Effector CD4-positive, alpha-beta T cell (primary cell): ENCODE results near the gene FHIT.

Experiments used
- DNase-seq: peaks from one replicate; pipeline ENCODE4 v3.0.0-alpha.2; 2020

The FHIT gene

GRCh38 chr3:59886790-59887189, 1364.5 kb downstream of the FHIT start:
- DNase-seq: no peak

GRCh38 chr3:59885899-59886400, 1365.3 kb downstream of the FHIT start:
- DNase-seq: no peak

GRCh38 chr3:59885101-59885500, 1366.2 kb downstream of the FHIT start:
- no peak for DNase-seq

GRCh38 chr3:59884409-59884808, 1366.8 kb downstream of the FHIT start:
- DNase-seq: no peak

GRCh38 chr3:59882746-59883145, 1368.5 kb downstream of the FHIT start:
- no peak for DNase-seq

GRCh38 chr3:59880717-59881116, 1370.5 kb downstream of the FHIT start:
- no peak for DNase-seq

GRCh38 chr3:59879031-59879581, 1372.1 kb downstream of the FHIT start:
- DNase-seq: no peak

- no peak for DNase-seq
Observed at GRCh38 chr3:59878038-59878427, 1373.2 kb downstream of the FHIT start.

GRCh38 chr3:59877263-59878037, 1373.8 kb downstream of the FHIT start:
- no peak for DNase-seq

GRCh38 chr3:59876533-59877062, 1374.7 kb downstream of the FHIT start:
- no peak for DNase-seq

GRCh38 chr3:59873576-59874230, 1377.5 kb downstream of the FHIT start:
- no peak for DNase-seq

- no peak for DNase-seq
Observed at GRCh38 chr3:59872128-59872527, 1379.1 kb downstream of the FHIT start.

GRCh38 chr3:59867185-59868002, 1383.9 kb downstream of the FHIT start:
- no peak for DNase-seq

- DNase-seq: no peak
Observed at GRCh38 chr3:59866076-59866475, 1385.2 kb downstream of the FHIT start.

- DNase-seq: no peak
Observed at GRCh38 chr3:59865351-59865750, 1385.9 kb downstream of the FHIT start.

- DNase-seq: no peak
Observed at GRCh38 chr3:59862686-59863085, 1388.6 kb downstream of the FHIT start.

- peak; percentile 55 for DNase-seq
Observed at GRCh38 chr3:59857589-59858346, 1393.5 kb downstream of the FHIT start.

- DNase-seq: no peak
Observed at GRCh38 chr3:59856934-59857460, 1394.3 kb downstream of the FHIT start.

- no peak for DNase-seq
Observed at GRCh38 chr3:59854061-59854709, 1397.1 kb downstream of the FHIT start.

GRCh38 chr3:59850417-59850816, 1400.8 kb downstream of the FHIT start:
- DNase-seq: no peak

GRCh38 chr3:59845386-59845785, 1405.9 kb downstream of the FHIT start:
- no peak for DNase-seq
